ENCODE results near the gene ANO6. TPM values are rescaled to one million over a fixed set of nuclear protein-coding genes. Genes with fewer than 3 reads are reported as not detected.

ANO6 gene
- total and polyA plus RNA-seq, 2 donors (not counting 1 experiment from before 2014, with no cell fraction given), result 6.6 to 19.5 TPM

DNA sequence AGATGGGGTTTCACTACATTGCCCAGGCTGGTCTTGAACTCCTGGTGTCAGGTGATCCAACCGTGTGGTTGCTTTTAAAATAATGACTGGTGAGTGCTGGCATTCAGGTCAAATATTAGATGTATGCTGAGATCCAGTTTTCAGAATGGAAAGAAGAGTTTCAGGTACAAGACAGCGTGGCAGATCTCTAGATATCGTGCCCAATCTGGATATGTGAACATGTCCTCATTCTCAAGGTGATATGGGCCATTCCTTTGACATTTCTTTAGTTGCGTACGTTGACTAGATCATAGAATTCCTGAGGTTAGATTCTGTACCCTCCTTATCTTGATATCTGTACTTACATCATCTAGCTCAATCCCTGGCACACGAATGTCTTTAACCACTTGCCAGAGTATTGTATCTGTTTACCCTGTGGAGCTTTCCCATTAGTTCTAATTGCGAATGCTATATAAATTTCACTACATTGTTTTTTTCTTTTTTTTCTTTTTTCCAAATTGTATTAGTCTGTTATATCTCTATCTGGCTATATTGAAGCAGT is 80.2 kb downstream of the ANO6 start:
- no peak for DNase-seq
- Histone ChIP-seq H3K27me3 (replicated peaks in 1 of 4; ENCODE audit: control extremely low read depth in 1 of 4, control insufficient read depth in 3 of 4, insufficient read depth in 4 of 4, low read length in 3 of 4) (no peaks in the 10 kb centered on the region), H2AFZ (ENCODE audit: insufficient read depth, low read depth, low read length, poor library complexity, severe bottlenecking) (no peak overlapping the region), H3K9ac (ENCODE audit: low read length) (no peak overlapping the region), H4K20me1 (ENCODE audit: control insufficient read depth, insufficient read depth, low read length, poor library complexity, severe bottlenecking) (no peaks in the 10 kb centered on the region), H3K27ac (ENCODE audit: low read length in 2 of 2) (no peak overlapping the region), H3K36me3 (replicated peaks in 1 of 2; ENCODE audit: control extremely low read depth in 1 of 2, control insufficient read depth in 1 of 2, extremely low read depth in 1 of 2, insufficient read depth in 2 of 2, low read length in 1 of 2) (peaks cover 0 to 1% of the 10 kb centered on the region in 2 experiments), H3K9me3 (ENCODE audit: control extremely low read depth in 1 of 3, control insufficient read depth in 2 of 3, insufficient read depth in 1 of 3, low read length in 2 of 3) (no peaks in the 10 kb centered on the region), H3K4me1 (ENCODE audit: control insufficient read depth in 2 of 2, insufficient read depth in 2 of 2, low read length in 2 of 2) (peaks cover 5 to 6% of the 10 kb centered on the region in 2 donors), H3K79me2 (ENCODE audit: control insufficient read depth, insufficient read depth, low read length) (peaks cover 12% of the 10 kb centered on the region), H3K4me2 (replicated peaks; ENCODE audit: low read depth, low read length, poor library complexity, severe bottlenecking) (no peak overlapping the region), H3K4me3 (ENCODE audit: control extremely low read depth in 1 of 5, extremely low read depth in 1 of 5, insufficient read depth in 1 of 5, low read depth in 2 of 5, low read length in 4 of 5) (no peak overlapping the region)
- CTCF ChIA-PET, result no interaction called here
- 96% methylated on average over 4 of the region's 7 CpGs for WGBS (ENCODE audit: insufficient coverage)
- no peaks in the 10 kb centered on the region for H3K27me3 Mint-ChIP-seq
- peaks cover 14% of the 10 kb centered on the region for H3K4me1 Mint-ChIP-seq
- no peak for TF ChIP-seq EZH2 (IDR thresholded peaks at IDR 0.05; ENCODE audit: borderline replicate concordance, insufficient read depth, low read depth, low read length, poor library complexity, severe bottlenecking)
- TF ChIP-seq, protein P1, sequence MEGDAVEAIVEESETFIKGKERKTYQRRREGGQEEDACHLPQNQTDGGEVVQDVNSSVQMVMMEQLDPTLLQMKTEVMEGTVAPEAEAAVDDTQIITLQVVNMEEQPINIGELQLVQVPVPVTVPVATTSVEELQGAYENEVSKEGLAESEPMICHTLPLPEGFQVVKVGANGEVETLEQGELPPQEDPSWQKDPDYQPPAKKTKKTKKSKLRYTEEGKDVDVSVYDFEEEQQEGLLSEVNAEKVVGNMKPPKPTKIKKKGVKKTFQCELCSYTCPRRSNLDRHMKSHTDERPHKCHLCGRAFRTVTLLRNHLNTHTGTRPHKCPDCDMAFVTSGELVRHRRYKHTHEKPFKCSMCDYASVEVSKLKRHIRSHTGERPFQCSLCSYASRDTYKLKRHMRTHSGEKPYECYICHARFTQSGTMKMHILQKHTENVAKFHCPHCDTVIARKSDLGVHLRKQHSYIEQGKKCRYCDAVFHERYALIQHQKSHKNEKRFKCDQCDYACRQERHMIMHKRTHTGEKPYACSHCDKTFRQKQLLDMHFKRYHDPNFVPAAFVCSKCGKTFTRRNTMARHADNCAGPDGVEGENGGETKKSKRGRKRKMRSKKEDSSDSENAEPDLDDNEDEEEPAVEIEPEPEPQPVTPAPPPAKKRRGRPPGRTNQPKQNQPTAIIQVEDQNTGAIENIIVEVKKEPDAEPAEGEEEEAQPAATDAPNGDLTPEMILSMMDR (IDR thresholded peaks at IDR 0.05), result no peak
- H3K9me3 Mint-ChIP-seq (ENCODE audit: insufficient read depth), result no peaks in the 10 kb centered on the region
- POLR2A ChIA-PET, result no interaction called here
- intact Hi-C loops (cut with micrococcal nuclease), result no loop called here
- no peak for ATAC-seq (ENCODE audit: low read depth)
- no peak overlapping the region for H3K27ac Mint-ChIP-seq
- H3K4me3 Mint-ChIP-seq, result no peak overlapping the region

- ATAC-seq (ENCODE audit: low read depth), result no peak
- H3K4me2 ChIP-seq (replicated peaks; ENCODE audit: low read depth, low read length, poor library complexity, severe bottlenecking), result no peak overlapping the region
- CTCF ChIA-PET, result no interaction called here
- peaks cover 1% of the 10 kb centered on the region for H3K4me1 Mint-ChIP-seq
- intact Hi-C loops (cut with micrococcal nuclease), result no loop called here
- no peak for DNase-seq
- H2AFZ ChIP-seq (ENCODE audit: insufficient read depth, low read depth, low read length, poor library complexity, severe bottlenecking), result no peak overlapping the region
- no peaks in the 10 kb centered on the region for H3K4me1 ChIP-seq (ENCODE audit: control insufficient read depth in 2 of 2, insufficient read depth in 2 of 2, low read length in 2 of 2)
- no peak for TF ChIP-seq EZH2 (IDR thresholded peaks at IDR 0.05; ENCODE audit: borderline replicate concordance, insufficient read depth, low read depth, low read length, poor library complexity, severe bottlenecking)
- TF ChIP-seq, protein P1 (IDR thresholded peaks at IDR 0.05), result no peak
- no peaks in the 10 kb centered on the region for H4K20me1 ChIP-seq (ENCODE audit: control insufficient read depth, insufficient read depth, low read length, poor library complexity, severe bottlenecking)
- H3K4me3 Mint-ChIP-seq, result no peak overlapping the region
- POLR2A ChIA-PET, result no interaction called here
- H3K27me3 Mint-ChIP-seq, result no peaks in the 10 kb centered on the region
- H3K36me3 ChIP-seq (replicated peaks in 1 of 2; ENCODE audit: control extremely low read depth in 1 of 2, control insufficient read depth in 1 of 2, extremely low read depth in 1 of 2, insufficient read depth in 2 of 2, low read length in 1 of 2), result peaks cover 0 to 3% of the 10 kb centered on the region in 2 experiments
- no peak overlapping the region for H3K27ac Mint-ChIP-seq
- H3K4me3 ChIP-seq (ENCODE audit: control extremely low read depth in 1 of 5, extremely low read depth in 1 of 5, insufficient read depth in 1 of 5, low read depth in 2 of 5, low read length in 4 of 5), result no peak overlapping the region
- no peak overlapping the region for H3K27ac ChIP-seq (ENCODE audit: low read length in 2 of 2)
- H3K9ac ChIP-seq (ENCODE audit: low read length), result no peak overlapping the region
- peaks cover 12% of the 10 kb centered on the region for H3K79me2 ChIP-seq (ENCODE audit: control insufficient read depth, insufficient read depth, low read length)
- no CpG with 5 or more reads among the region's 4 CpGs for WGBS (ENCODE audit: insufficient coverage)
- H3K9me3 Mint-ChIP-seq (ENCODE audit: insufficient read depth), result no peaks in the 10 kb centered on the region
- no peaks in the 10 kb centered on the region for H3K9me3 ChIP-seq (ENCODE audit: control extremely low read depth in 1 of 3, control insufficient read depth in 2 of 3, insufficient read depth in 1 of 3, low read length in 2 of 3)
- no peaks in the 10 kb centered on the region for H3K27me3 ChIP-seq (replicated peaks in 1 of 4; ENCODE audit: control extremely low read depth in 1 of 4, control insufficient read depth in 3 of 4, insufficient read depth in 4 of 4, low read length in 3 of 4)
Measured at GRCh38 chr12:45298047-45298446, 82.2 kb downstream of the ANO6 start.

All from B cell (primary cell).